ENCODE data around the gene GPBP1L1. TPM values are rescaled to one million over a fixed set of nuclear protein-coding genes. Genes with fewer than 3 reads are reported as not detected.

GPBP1L1 gene
- total and polyA plus RNA-seq, 9 of the 15 experiments (the other 6 are each of a cell fraction or from before 2014, with no cell fraction given): 86.0 to 216 (median 138) TPM

- TF ChIP-seq ZNF639 (CRISPR knock-in tag; conservative IDR thresholded peaks at IDR 0.05 in 1 of 2, IDR thresholded peaks at IDR 0.05 in 1 of 2) (peak in 1 of 2 experiments; percentile 72; a peak in 2 of 4 replicates), SMAD3 (CRISPR knock-in tag; conservative IDR thresholded peaks at IDR 0.05) (no peak), SIN3A (IDR thresholded peaks at IDR 0.05; ENCODE audit: borderline replicate concordance in 2 of 2, control insufficient read depth in 1 of 2, low read depth in 2 of 2, low read length in 2 of 2) (peak; percentile 90 to 99), HOXB6 (CRISPR knock-in tag; IDR thresholded peaks at IDR 0.05; ENCODE audit: borderline replicate concordance) (no peak), ZFP91 (CRISPR knock-in tag; IDR thresholded peaks at IDR 0.05) (peak; percentile 96), THRAP3 (IDR thresholded peaks at IDR 0.05; ENCODE audit: borderline replicate concordance) (peak; percentile 83), HNRNPL (IDR thresholded peaks at IDR 0.05; ENCODE audit: low read depth, low read length) (peak; percentile 57; the same call in 1 of the 2 replicates), CBFA2T3 (IDR thresholded peaks at IDR 0.05) (peak; percentile 20; the same call in 1 of the 2 replicates), CTCF (IDR thresholded peaks at IDR 0.05 in 2 of 3, conservative IDR thresholded peaks at IDR 0.05 in 1 of 3; ENCODE audit: insufficient read depth in 2 of 3, low read depth in 1 of 3, low read length in 3 of 3) (peak in 1 of 3 experiments; percentile 11; a peak in 1 of 6 replicates), THAP7 (CRISPR knock-in tag; IDR thresholded peaks at IDR 0.05) (peak; percentile 73; the same call in 1 of the 2 replicates), TCF15 (CRISPR knock-in tag; IDR thresholded peaks at IDR 0.05) (no peak), NR2F6 (CRISPR knock-in tag; IDR thresholded peaks at IDR 0.05) (no peak), PTRF (tag; IDR thresholded peaks at IDR 0.05) (no peak), ZBTB9 (CRISPR knock-in tag; IDR thresholded peaks at IDR 0.05) (no peak), PRMT5 (CRISPR knock-in tag; IDR thresholded peaks at IDR 0.05) (0 out of 2 replicates have a peak, but pooled peaks have one; percentile 37), ZC3H4 (CRISPR knock-in tag; IDR thresholded peaks at IDR 0.05; ENCODE audit: borderline replicate concordance) (peak; percentile 84; the same call in 1 of the 2 replicates)
Measured at GRCh38 chr1:45583666-45584350, 102.5 kb downstream of the GPBP1L1 start, which contains the start of gene NASP (continued).

All from K562 (cell line).